Ishikawa (cell line): ENCODE measurements around the gene BCL6.
A peak's percentile ranks its signal among the peaks of the same experiment; 100 is the strongest.

Experiments
- CEBPB ChIP-seq: IDR thresholded peaks from 2 replicates; pipeline ENCODE4 v1.6.1; 2012
- CREB1 ChIP-seq: IDR thresholded peaks from 2 replicates; pipeline ENCODE4 v1.6.1; 2012; ENCODE audit warnings: low read depth
- EGR1 ChIP-seq: IDR thresholded peaks from 2 replicates; pipeline ENCODE4 v1.6.1; 2012
- EP300 ChIP-seq: IDR thresholded peaks from 2 replicates; pipeline ENCODE4 v1.6.1; 2012; ENCODE audit warnings: borderline replicate concordance
- FOXM1 ChIP-seq: IDR thresholded peaks from 2 replicates; pipeline ENCODE4 v1.6.1; 2012; ENCODE audit warnings: low read depth, borderline replicate concordance
- MAX ChIP-seq: IDR thresholded peaks from 2 replicates; pipeline ENCODE4 v1.6.1; 2012
- NFIC ChIP-seq: IDR thresholded peaks from 2 replicates; pipeline ENCODE4 v1.6.1; 2012
- RAD21 ChIP-seq: IDR thresholded peaks from 2 replicates; pipeline ENCODE4 v1.6.1; 2012; ENCODE audit warnings: low read depth
- TAF1 ChIP-seq: IDR thresholded peaks from 2 replicates; pipeline ENCODE4 v1.6.1; 2012; ENCODE audit warnings: low read depth, mild to moderate bottlenecking
- TCF12 ChIP-seq: IDR thresholded peaks from 2 replicates; pipeline ENCODE4 v1.6.1; 2012; ENCODE audit warnings: low read depth
- TEAD4 ChIP-seq: IDR thresholded peaks from 2 replicates; pipeline ENCODE4 v1.6.1; 2012
- YY1 ChIP-seq: IDR thresholded peaks from 2 replicates; pipeline ENCODE4 v1.6.1; 2012; ENCODE audit warnings: low read depth
- ZBTB7A ChIP-seq: IDR thresholded peaks from 2 replicates; pipeline ENCODE4 v1.6.1; 2012; ENCODE audit warnings: low read depth
- TF ChIP-seq, protein P1 (sequence below): IDR thresholded peaks from 2 replicates; pipeline ENCODE4 v1.6.1; 2012
- TF ChIP-seq, protein P2 (sequence below): IDR thresholded peaks from 2 replicates; pipeline ENCODE4 v1.6.1; 2012; ENCODE audit warnings: low read depth, mild to moderate bottlenecking

BCL6 gene

GRCh38 chr3:187725653-187726370, 19.5 kb downstream of the BCL6 start:
- no peak for TF ChIP-seq TCF12

GRCh38 chr3:187725224-187725623, 20.0 kb downstream of the BCL6 start:
- no peak for TF ChIP-seq MAX
- no peak for TF ChIP-seq ZBTB7A
- no peak for TF ChIP-seq TEAD4
- TF ChIP-seq, protein P1, sequence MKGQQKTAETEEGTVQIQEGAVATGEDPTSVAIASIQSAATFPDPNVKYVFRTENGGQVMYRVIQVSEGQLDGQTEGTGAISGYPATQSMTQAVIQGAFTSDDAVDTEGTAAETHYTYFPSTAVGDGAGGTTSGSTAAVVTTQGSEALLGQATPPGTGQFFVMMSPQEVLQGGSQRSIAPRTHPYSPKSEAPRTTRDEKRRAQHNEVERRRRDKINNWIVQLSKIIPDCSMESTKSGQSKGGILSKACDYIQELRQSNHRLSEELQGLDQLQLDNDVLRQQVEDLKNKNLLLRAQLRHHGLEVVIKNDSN: no peak
- no peak for TF ChIP-seq RAD21
- no peak for TF ChIP-seq EGR1
- TF ChIP-seq, protein P2, sequence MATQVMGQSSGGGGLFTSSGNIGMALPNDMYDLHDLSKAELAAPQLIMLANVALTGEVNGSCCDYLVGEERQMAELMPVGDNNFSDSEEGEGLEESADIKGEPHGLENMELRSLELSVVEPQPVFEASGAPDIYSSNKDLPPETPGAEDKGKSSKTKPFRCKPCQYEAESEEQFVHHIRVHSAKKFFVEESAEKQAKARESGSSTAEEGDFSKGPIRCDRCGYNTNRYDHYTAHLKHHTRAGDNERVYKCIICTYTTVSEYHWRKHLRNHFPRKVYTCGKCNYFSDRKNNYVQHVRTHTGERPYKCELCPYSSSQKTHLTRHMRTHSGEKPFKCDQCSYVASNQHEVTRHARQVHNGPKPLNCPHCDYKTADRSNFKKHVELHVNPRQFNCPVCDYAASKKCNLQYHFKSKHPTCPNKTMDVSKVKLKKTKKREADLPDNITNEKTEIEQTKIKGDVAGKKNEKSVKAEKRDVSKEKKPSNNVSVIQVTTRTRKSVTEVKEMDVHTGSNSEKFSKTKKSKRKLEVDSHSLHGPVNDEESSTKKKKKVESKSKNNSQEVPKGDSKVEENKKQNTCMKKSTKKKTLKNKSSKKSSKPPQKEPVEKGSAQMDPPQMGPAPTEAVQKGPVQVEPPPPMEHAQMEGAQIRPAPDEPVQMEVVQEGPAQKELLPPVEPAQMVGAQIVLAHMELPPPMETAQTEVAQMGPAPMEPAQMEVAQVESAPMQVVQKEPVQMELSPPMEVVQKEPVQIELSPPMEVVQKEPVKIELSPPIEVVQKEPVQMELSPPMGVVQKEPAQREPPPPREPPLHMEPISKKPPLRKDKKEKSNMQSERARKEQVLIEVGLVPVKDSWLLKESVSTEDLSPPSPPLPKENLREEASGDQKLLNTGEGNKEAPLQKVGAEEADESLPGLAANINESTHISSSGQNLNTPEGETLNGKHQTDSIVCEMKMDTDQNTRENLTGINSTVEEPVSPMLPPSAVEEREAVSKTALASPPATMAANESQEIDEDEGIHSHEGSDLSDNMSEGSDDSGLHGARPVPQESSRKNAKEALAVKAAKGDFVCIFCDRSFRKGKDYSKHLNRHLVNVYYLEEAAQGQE: no peak
- no peak for TF ChIP-seq TCF12
- TF ChIP-seq YY1: no peak

- no peak for TF ChIP-seq TEAD4
- no peak for TF ChIP-seq EGR1
- no peak for TF ChIP-seq MAX
- TF ChIP-seq EP300: no peak
- no peak for TF ChIP-seq FOXM1
Observed at GRCh38 chr3:187722206-187722612, 23.1 kb downstream of the BCL6 start.

DNA sequence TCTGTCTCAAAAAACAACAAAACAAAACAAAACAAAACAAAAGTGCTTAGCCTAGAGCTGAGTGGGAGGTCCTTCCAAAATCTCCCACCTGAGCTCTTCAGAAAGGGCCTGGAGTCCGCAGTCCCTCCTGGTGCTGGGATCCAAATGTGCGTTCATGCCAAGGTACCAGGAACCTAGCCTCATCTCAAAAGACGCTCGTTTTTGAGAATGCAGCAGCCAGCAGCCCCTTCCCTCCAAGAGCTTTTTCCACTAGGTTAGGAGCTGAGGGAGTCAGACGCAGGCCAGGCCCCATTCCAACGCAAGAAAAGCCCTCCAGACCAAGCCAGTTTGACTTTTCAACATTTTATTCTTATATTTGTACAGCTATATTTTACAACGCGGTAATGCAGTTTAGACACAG, 24.2 kb downstream of the BCL6 start:
- TF ChIP-seq RAD21 (no peak), EGR1 (no peak), FOXM1 (no peak), NFIC (no peak), EP300 (no peak), CREB1 (no peak), CEBPB (no peak), YY1 (no peak), ZBTB7A (no peak), MAX (no peak), TCF12 (no peak), TAF1 (no peak), TEAD4 (no peak)
- TF ChIP-seq, protein P1: no peak
- TF ChIP-seq, protein P2: no peak

DNA sequence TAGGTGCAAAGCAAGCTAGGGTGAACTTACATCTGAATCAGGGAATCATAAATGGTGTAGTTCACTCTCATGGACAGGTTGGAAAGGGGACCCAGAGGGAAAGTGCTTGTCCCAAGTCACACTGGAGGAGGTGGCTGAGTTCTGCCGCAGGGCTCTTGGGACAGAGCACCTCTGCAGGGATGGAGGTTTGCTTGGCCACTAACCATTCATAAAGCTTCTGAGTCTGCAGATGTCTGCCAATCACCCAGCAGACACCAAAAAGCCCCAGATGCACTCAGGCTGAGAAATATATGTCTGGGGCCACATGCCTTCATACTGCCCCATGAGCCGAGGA, 25.0 kb downstream of the BCL6 start:
- TF ChIP-seq TAF1 (no peak), MAX (no peak), ZBTB7A (no peak), TEAD4 (no peak)
- TF ChIP-seq, protein P1: no peak

GRCh38 chr3:187719628-187720336, 25.5 kb downstream of the BCL6 start:
- TF ChIP-seq EP300 (no peak), MAX (peak; percentile 59)
